PC-9 (cell line): ENCODE results near the gene VRTN. TPM values are rescaled to one million over a fixed set of nuclear protein-coding genes. Genes with fewer than 3 reads are reported as not detected.

Source experiments
- BruUV-seq: library from RNA; stranded (reverse); fragments of 400-500 nt; replicated peaks from 2 replicates; lab custom pipeline; 2021; lab: Mats Ljungman, UMichigan
- CTCF ChIA-PET: fragments of 300-600 bp; sonication (Branson Sonifier 250); formaldehyde crosslinking; loops from one replicate; lab custom pipeline; 2022; ENCODE audit warnings: antibody characterized with exemption; lab: Charles Lee
- POLR2A ChIA-PET: fragments of 300-600 bp; sonication (Branson Sonifier 250); formaldehyde crosslinking; loops from one replicate; lab custom pipeline; 2022; ENCODE audit warnings: antibody characterized with exemption; ENCODE audit not compliant: unreplicated experiment; lab: Charles Lee
- DNase-seq, 2 experiments: peaks; one replicate each; pipeline versions ENCODE4 v3.0.0 to v3.0.0-alpha.2; 2015 to 2022; ENCODE audit warnings: mixed read lengths in 1 of 2
- H2AFZ ChIP-seq: fragments of 200-600 bp; sonication (generic); 2 replicates; pipeline ENCODE4 v1.8.1; 2017; ENCODE audit warnings: antibody characterized with exemption
- H3F3A ChIP-seq: fragments of 200-600 bp; sonication (generic); 2 replicates; pipeline ENCODE4 v1.8.1; 2017; ENCODE audit warnings: antibody characterized with exemption, mild to moderate bottlenecking, low read depth; ENCODE audit not compliant: insufficient read depth
- H3K27ac ChIP-seq: fragments of 200-600 bp; sonication (generic); 2 replicates; pipeline ENCODE4 v1.6.1; 2016; ENCODE audit warnings: mixed run types
- H3K27me3 ChIP-seq: fragments of 200-600 bp; sonication (generic); 2 replicates; pipeline ENCODE4 v1.6.1; 2016; ENCODE audit warnings: low read depth, mixed run types; ENCODE audit not compliant: insufficient read depth
- H3K36me3 ChIP-seq: fragments of 200-600 bp; sonication (generic); 2 replicates; pipeline ENCODE4 v1.6.1; 2016; ENCODE audit warnings: low read depth, mixed run types
- H3K4me1 ChIP-seq: fragments of 200-600 bp; sonication (generic); replicated peaks from 2 replicates; pipeline ENCODE4 v1.6.1; 2016; ENCODE audit warnings: mixed run types; ENCODE audit not compliant: insufficient read depth
- H3K4me2 ChIP-seq: fragments of 200-600 bp; sonication (generic); 2 replicates; pipeline ENCODE4 v1.6.1; 2017; ENCODE audit warnings: mixed run types
- H3K4me3 ChIP-seq: fragments of 200-600 bp; sonication (generic); 2 replicates; pipeline ENCODE4 v1.6.1; 2016; ENCODE audit warnings: mixed run types
- H3K79me2 ChIP-seq: fragments of 200-600 bp; sonication (generic); 2 replicates; pipeline ENCODE4 v1.6.1; 2017; ENCODE audit warnings: low read depth, mixed run types
- H3K9me2 ChIP-seq: fragments of 200-600 bp; sonication (generic); 2 replicates; pipeline ENCODE4 v1.8.1; 2017; ENCODE audit warnings: mild to moderate bottlenecking; ENCODE audit not compliant: insufficient read depth
- H3K9me3 ChIP-seq: fragments of 200-600 bp; sonication (generic); 2 replicates; pipeline ENCODE4 v1.8.1; 2016; ENCODE audit warnings: low read depth; ENCODE audit not compliant: insufficient read depth
- H4K20me1 ChIP-seq: fragments of 200-600 bp; sonication (generic); 2 replicates; pipeline ENCODE4 v1.8.1; 2017; ENCODE audit not compliant: insufficient read depth
- CTCF ChIP-seq: fragments of 200-600 bp; sonication (generic); conservative IDR thresholded peaks from 2 replicates; pipeline ENCODE4 v1.6.1; 2017; ENCODE audit warnings: mixed run types, antibody characterized with exemption, mild to moderate bottlenecking, moderate library complexity
- EZH2 ChIP-seq: fragments of 200-600 bp; sonication (generic); IDR thresholded peaks from 2 replicates; pipeline ENCODE4 v1.8.0; 2017; ENCODE audit warnings: antibody characterized with exemption, low read depth
- intact Hi-C: fragments of 100-400 bp; cut with micrococcal nuclease; formaldehyde crosslinking; loops from one replicate; pipeline ENCODE4 v1.10.0; 2022; ENCODE audit not compliant: unreplicated experiment
- total RNA-seq: library from RNA; stranded (reverse); gene quantifications from 2 replicates; pipeline ENCODE4 v1.2.3, GENCODE V29; 2021

Gene VRTN
- total RNA-seq, 1 experiment from 2014 or later: not detected

- BruUV-seq: no TSS peak
Observed at GRCh38 chr14:74333909-74334308, 14.4 kb upstream of the VRTN start.

GRCh38 chr14:74346341-74346740 lies 1.9 kb upstream of the VRTN start:
- Histone ChIP-seq H3K4me1 (peaks cover 11% of the 10 kb centered on the region), H2AFZ (no peak overlapping the region), H3K79me2 (no peaks in the 10 kb centered on the region), H3K9me2 (no peaks in the 10 kb centered on the region), H3K27ac (no peak overlapping the region), H3K4me3 (no peak overlapping the region), H3K36me3 (no peaks in the 10 kb centered on the region), H3K27me3 (peaks cover 4% of the 10 kb centered on the region; the same call in 1 of the 2 replicates), H4K20me1 (no peaks in the 10 kb centered on the region), H3K9me3 (no peaks in the 10 kb centered on the region), H3K4me2 (no peak overlapping the region), H3F3A (no peaks in the 10 kb centered on the region)
- POLR2A ChIA-PET: interaction anchor here (0.7 kb wide), 1 partner anchor 81 kb away, joined by 6 read pairs; no protein-coding TSS in a partner anchor
- CTCF ChIA-PET: interaction anchor here (0.7 to 0.9 kb wide), 2 partner anchors 41 to 603 kb away, joined by 3 to 4 read pairs; no protein-coding TSS in a partner anchor
- intact Hi-C loops: no loop called here
- no TSS peak for BruUV-seq
- no peak for DNase-seq
- TF ChIP-seq CTCF: no peak
- TF ChIP-seq EZH2: no peak

More at GRCh38 chr14:74333909-74334308, 14.4 kb upstream of the VRTN start:
- Histone ChIP-seq H3K4me1 (no peaks in the 10 kb centered on the region), H3K27ac (no peak overlapping the region), H3F3A (0 out of 2 replicates have a peak, but pooled peaks cover 3% of the 10 kb centered on the region), H2AFZ (no peak overlapping the region), H3K79me2 (no peaks in the 10 kb centered on the region), H4K20me1 (no peaks in the 10 kb centered on the region), H3K36me3 (no peaks in the 10 kb centered on the region), H3K9me3 (no peaks in the 10 kb centered on the region), H3K27me3 (no peaks in the 10 kb centered on the region), H3K9me2 (no peaks in the 10 kb centered on the region), H3K4me3 (no peak overlapping the region), H3K4me2 (no peak overlapping the region)
- ChIA-PET POLR2A (no interaction called here), CTCF (no interaction called here)
- peak in 1 of 2 experiments; percentile 30 for DNase-seq
- intact Hi-C loops: no loop called here
- TF ChIP-seq CTCF (no peak), EZH2 (no peak)

- H3K4me3 ChIP-seq: no peak overlapping the region
- POLR2A ChIA-PET: no interaction called here
Observed at GRCh38 chr14:74347097-74347794, 1.0 kb upstream of the VRTN start.

More at GRCh38 chr14:74347097-74347794, 1.0 kb upstream of the VRTN start:
- no peak overlapping the region for H3K27ac ChIP-seq
- intact Hi-C loops: no loop called here
- no peaks in the 10 kb centered on the region for H3K36me3 ChIP-seq
- H3K4me1 ChIP-seq: peaks cover 11% of the 10 kb centered on the region
- H3K4me2 ChIP-seq: no peak overlapping the region
- peak in 1 of 2 experiments; percentile 30 for DNase-seq
- TF ChIP-seq EZH2 (no peak), CTCF (no peak)
- H3F3A ChIP-seq: no peaks in the 10 kb centered on the region
- no peak overlapping the region for H2AFZ ChIP-seq
- CTCF ChIA-PET: no interaction called here
- H3K9me3 ChIP-seq: no peaks in the 10 kb centered on the region
- no peaks in the 10 kb centered on the region for H3K79me2 ChIP-seq
- H3K9me2 ChIP-seq: no peaks in the 10 kb centered on the region
- no peaks in the 10 kb centered on the region for H4K20me1 ChIP-seq
- peaks cover 4% of the 10 kb centered on the region; the same call in 1 of the 2 replicates for H3K27me3 ChIP-seq
- BruUV-seq: no TSS peak
